MM.1S (cell line): ENCODE data around the gene ROPN1B.

ENCODE experiments used
- DNase-seq: peaks from one replicate; pipeline ENCODE4 v3.0.0-alpha.2; 2015
- H2AFZ ChIP-seq: fragments of 300-600 bp; sonication (generic); 2 replicates; pipeline ENCODE4 v1.6.0; 2016; ENCODE audit warnings: antibody characterized with exemption, low read length
- H3F3A ChIP-seq: fragments of 300-600 bp; sonication (generic); 2 replicates; pipeline ENCODE4 v1.6.1; 2016; ENCODE audit warnings: mild to moderate bottlenecking, antibody characterized with exemption, low read length, moderate library complexity, mixed read lengths; ENCODE audit not compliant: insufficient read depth
- H3K27ac ChIP-seq: fragments of 300-600 bp; sonication (generic); 2 replicates; pipeline ENCODE4 v1.5.1; 2016; ENCODE audit warnings: mild to moderate bottlenecking, low read length
- H3K27me3 ChIP-seq: fragments of 300-600 bp; sonication (generic); replicated peaks from 2 replicates; pipeline ENCODE4 v1.6.0; 2016; ENCODE audit warnings: low read length; ENCODE audit not compliant: insufficient read depth
- H3K36me3 ChIP-seq: fragments of 300-600 bp; sonication (generic); replicated peaks from 2 replicates; pipeline ENCODE4 v1.6.1; 2016; ENCODE audit warnings: mild to moderate bottlenecking, low read length, mixed read lengths; ENCODE audit not compliant: insufficient read depth
- H3K4me1 ChIP-seq: fragments of 300-600 bp; sonication (generic); 2 replicates; pipeline ENCODE4 v1.6.1; 2016; ENCODE audit warnings: low read length, mixed read lengths
- H3K4me2 ChIP-seq: fragments of 300-600 bp; sonication (generic); 2 replicates; pipeline ENCODE4 v1.6.0; 2016; ENCODE audit warnings: low read depth, low read length
- H3K4me3 ChIP-seq: fragments of 300-600 bp; sonication (generic); 2 replicates; pipeline ENCODE4 v1.5.1; 2016; ENCODE audit warnings: low read length, mixed read lengths
- H3K79me2 ChIP-seq: fragments of 300-600 bp; sonication (generic); 2 replicates; pipeline ENCODE4 v1.6.1; 2016; ENCODE audit warnings: mixed run types, low read length, mixed read lengths
- H3K9ac ChIP-seq: fragments of 300-600 bp; sonication (generic); 2 replicates; pipeline ENCODE4 v1.6.1; 2016; ENCODE audit warnings: low read length, mixed read lengths
- H3K9me2 ChIP-seq: fragments of 300-600 bp; sonication (generic); replicated peaks from 2 replicates; pipeline ENCODE4 v1.6.1; 2016; ENCODE audit warnings: mild to moderate bottlenecking, low read length, mixed read lengths; ENCODE audit not compliant: insufficient read depth
- H3K9me3 ChIP-seq: fragments of 300-600 bp; sonication (generic); replicated peaks from 2 replicates; pipeline ENCODE4 v1.6.1; 2016; ENCODE audit warnings: mild to moderate bottlenecking, low read length, mixed read lengths; ENCODE audit not compliant: insufficient read depth
- H4K20me1 ChIP-seq: fragments of 300-600 bp; sonication (generic); 2 replicates; pipeline ENCODE4 v1.6.1; 2016; ENCODE audit warnings: mild to moderate bottlenecking, low read length, moderate library complexity, mixed read lengths; ENCODE audit not compliant: insufficient read depth
- EZH2 ChIP-seq: fragments of 300-600 bp; sonication (generic); optimal IDR thresholded peaks from 2 replicates; pipeline ENCODE3; 2017; ENCODE audit warnings: low read depth, mild to moderate bottlenecking, antibody characterized with exemption, low read length, mixed read lengths
- EZH2phosphoT487 ChIP-seq: fragments of 300-600 bp; sonication (generic); IDR thresholded peaks from 2 replicates; pipeline ENCODE4 v1.6.1; 2018; ENCODE audit warnings: antibody characterized with exemption, low read length
- TF ChIP-seq, protein P1 (sequence below): fragments of 300-600 bp; sonication (generic); IDR thresholded peaks from 2 replicates; pipeline ENCODE4 v1.5.1; 2016; ENCODE audit warnings: antibody characterized with exemption, low read length, mixed read lengths

The ROPN1B gene

DNA sequence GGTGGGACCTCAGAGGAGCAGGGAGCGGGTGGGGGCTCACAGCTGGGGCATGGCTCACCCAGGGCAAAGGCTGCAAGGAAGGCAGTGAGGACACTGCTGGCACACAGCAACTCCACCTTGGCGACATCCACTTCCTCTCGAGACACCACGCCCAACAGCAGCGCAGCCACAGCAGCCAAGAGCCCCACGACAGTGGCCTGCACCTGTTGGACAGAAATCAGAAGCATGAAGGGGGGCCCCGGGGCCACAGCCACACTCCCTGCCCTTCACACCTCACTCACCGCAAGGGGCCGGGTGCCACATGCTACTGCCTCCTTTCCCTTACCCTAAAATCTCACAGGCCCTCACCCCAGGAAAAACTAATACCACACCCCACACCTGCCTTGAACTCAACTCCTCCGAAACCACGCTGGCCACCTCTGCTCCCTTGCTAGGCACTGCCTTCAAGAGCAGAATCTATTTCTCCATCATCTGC, 57.3 kb downstream of the ROPN1B start:
- Histone ChIP-seq H3K4me3 (no peak overlapping the region), H3K36me3 (no peaks in the 10 kb centered on the region), H3K4me1 (no peaks in the 10 kb centered on the region), H3K9me3 (no peaks in the 10 kb centered on the region), H3K27me3 (no peaks in the 10 kb centered on the region), H3K4me2 (no peak overlapping the region), H3K79me2 (no peaks in the 10 kb centered on the region), H3F3A (no peaks in the 10 kb centered on the region), H4K20me1 (no peaks in the 10 kb centered on the region), H3K9me2 (no peaks in the 10 kb centered on the region), H3K27ac (no peak overlapping the region), H2AFZ (no peak overlapping the region), H3K9ac (no peak overlapping the region)
- TF ChIP-seq, protein P1, sequence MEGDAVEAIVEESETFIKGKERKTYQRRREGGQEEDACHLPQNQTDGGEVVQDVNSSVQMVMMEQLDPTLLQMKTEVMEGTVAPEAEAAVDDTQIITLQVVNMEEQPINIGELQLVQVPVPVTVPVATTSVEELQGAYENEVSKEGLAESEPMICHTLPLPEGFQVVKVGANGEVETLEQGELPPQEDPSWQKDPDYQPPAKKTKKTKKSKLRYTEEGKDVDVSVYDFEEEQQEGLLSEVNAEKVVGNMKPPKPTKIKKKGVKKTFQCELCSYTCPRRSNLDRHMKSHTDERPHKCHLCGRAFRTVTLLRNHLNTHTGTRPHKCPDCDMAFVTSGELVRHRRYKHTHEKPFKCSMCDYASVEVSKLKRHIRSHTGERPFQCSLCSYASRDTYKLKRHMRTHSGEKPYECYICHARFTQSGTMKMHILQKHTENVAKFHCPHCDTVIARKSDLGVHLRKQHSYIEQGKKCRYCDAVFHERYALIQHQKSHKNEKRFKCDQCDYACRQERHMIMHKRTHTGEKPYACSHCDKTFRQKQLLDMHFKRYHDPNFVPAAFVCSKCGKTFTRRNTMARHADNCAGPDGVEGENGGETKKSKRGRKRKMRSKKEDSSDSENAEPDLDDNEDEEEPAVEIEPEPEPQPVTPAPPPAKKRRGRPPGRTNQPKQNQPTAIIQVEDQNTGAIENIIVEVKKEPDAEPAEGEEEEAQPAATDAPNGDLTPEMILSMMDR: no peak
- DNase-seq: no peak

DNA sequence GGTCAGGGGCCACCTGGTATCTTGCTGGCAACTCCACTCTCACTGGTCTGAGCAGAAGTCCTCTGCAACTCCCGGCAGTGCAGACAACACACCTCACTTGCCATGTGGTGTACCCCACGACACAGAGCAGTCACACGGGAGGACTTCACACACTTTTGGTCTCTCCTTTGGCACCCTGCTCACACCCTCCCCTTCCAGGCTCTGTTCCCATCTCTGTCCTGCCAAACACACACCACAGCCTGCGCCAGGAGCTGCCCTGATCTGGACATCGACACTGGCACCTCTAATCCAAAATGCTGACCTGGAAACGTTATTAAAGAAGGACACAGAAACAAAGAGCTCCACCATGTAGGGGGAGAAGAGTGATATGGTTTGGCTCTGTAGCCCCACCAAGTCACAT, 57.8 kb downstream of the ROPN1B start:
- Histone ChIP-seq H3K4me2 (no peak overlapping the region), H3K27ac (no peak overlapping the region), H4K20me1 (no peaks in the 10 kb centered on the region), H2AFZ (no peak overlapping the region), H3K9me2 (no peaks in the 10 kb centered on the region), H3K9ac (no peak overlapping the region), H3K4me1 (no peaks in the 10 kb centered on the region), H3K27me3 (no peaks in the 10 kb centered on the region), H3K36me3 (no peaks in the 10 kb centered on the region), H3F3A (no peaks in the 10 kb centered on the region), H3K9me3 (no peaks in the 10 kb centered on the region), H3K4me3 (no peak overlapping the region), H3K79me2 (no peaks in the 10 kb centered on the region)
- DNase-seq: no peak
- TF ChIP-seq EZH2: no peak
- TF ChIP-seq, protein P1: no peak
- no peak for TF ChIP-seq EZH2phosphoT487

DNA sequence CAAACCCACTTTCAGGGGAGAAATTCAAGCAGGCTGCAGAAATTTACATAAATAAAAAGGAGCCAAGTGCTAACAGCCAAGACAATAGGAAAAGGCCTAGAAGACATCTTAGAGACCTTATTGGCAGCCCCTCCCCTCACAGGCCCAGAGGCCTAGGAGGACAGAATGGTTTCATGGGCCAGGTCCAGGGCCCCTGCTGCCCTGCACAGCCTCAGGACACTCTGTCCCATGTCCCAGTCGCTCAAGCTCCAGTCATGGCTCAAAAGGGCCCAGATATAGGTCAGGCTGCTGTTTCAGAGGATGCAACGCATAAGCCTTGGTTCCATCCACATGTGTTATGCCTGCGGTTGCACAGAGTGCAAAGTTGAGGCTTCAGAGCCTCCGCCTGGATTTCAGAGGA, 59.1 kb downstream of the ROPN1B start:
- Histone ChIP-seq H3K4me2 (no peak overlapping the region), H3F3A (no peaks in the 10 kb centered on the region), H3K9me2 (no peaks in the 10 kb centered on the region), H3K4me1 (no peaks in the 10 kb centered on the region), H3K9ac (no peak overlapping the region), H3K27ac (no peak overlapping the region), H2AFZ (no peak overlapping the region), H4K20me1 (no peaks in the 10 kb centered on the region), H3K9me3 (no peaks in the 10 kb centered on the region), H3K27me3 (no peaks in the 10 kb centered on the region), H3K36me3 (no peaks in the 10 kb centered on the region), H3K79me2 (no peaks in the 10 kb centered on the region), H3K4me3 (no peak overlapping the region)
- DNase-seq: no peak
- TF ChIP-seq, protein P1: no peak
- TF ChIP-seq EZH2: no peak
- no peak for TF ChIP-seq EZH2phosphoT487
